ENCODE data around the gene TPM2.

The TPM2 gene

DNA sequence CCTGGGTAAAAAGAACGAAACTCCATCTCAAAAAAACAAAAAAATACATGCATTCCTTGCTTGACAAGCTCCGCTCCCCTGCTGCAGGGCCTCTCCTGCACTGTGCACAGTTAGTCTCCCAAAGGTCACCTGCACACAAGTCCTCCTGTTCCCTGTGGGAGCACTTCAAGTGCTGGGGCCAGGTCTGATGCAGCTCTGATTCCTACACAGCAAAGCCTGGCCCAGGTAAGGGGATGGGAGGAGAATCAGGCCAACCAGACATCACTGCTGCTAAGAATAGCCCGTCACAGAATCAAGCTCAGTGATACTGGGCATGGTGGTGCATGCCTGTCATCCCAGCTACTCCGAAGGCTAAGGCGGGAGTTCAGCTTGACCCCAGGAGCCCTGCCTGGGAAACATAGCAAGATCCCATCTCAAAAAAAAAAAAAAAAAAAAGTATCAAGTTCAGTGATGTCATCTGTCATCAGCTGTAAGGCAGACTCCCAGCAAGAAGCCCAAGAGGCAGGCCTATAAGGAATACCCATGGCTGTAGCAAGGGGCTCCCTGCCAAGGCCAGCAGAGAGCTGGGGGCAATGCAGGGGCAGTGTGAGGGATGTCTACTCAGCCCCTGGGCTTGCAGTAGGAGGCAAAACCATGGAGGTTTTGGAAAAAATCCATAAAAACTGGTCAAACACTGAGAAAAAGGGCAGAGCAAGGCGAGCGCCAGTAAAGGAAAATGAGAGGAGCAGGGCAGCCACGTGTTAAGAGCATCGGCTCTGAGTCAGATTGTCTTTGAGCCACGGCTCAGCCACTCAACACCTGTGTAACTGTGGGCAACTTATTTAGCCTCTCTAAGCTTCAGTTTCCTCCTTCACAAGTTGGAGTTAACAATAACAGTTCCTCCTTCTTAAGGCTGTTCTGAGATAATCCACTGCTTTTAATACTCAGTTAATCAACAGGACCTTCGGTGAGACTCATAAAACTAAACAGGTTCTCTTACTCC is 3.2 kb downstream of the TPM2 start:
- Histone ChIP-seq H3K27ac (no peak overlapping the region), H3K9me3 (ENCODE audit: severe bottlenecking) (no peaks in the 10 kb centered on the region), H3K4me3 (ENCODE audit: low read depth, low read length) (no peak overlapping the region), H3K36me3 (no peaks in the 10 kb centered on the region), H3K27me3 (ENCODE audit: insufficient read depth, low read depth, severe bottlenecking) (no peaks in the 10 kb centered on the region)
- TF ChIP-seq, protein P1, sequence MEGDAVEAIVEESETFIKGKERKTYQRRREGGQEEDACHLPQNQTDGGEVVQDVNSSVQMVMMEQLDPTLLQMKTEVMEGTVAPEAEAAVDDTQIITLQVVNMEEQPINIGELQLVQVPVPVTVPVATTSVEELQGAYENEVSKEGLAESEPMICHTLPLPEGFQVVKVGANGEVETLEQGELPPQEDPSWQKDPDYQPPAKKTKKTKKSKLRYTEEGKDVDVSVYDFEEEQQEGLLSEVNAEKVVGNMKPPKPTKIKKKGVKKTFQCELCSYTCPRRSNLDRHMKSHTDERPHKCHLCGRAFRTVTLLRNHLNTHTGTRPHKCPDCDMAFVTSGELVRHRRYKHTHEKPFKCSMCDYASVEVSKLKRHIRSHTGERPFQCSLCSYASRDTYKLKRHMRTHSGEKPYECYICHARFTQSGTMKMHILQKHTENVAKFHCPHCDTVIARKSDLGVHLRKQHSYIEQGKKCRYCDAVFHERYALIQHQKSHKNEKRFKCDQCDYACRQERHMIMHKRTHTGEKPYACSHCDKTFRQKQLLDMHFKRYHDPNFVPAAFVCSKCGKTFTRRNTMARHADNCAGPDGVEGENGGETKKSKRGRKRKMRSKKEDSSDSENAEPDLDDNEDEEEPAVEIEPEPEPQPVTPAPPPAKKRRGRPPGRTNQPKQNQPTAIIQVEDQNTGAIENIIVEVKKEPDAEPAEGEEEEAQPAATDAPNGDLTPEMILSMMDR (IDR thresholded peaks at IDR 0.05; ENCODE audit: low read depth, low read length), result no peak
- DNase-seq, result no peak

DNA sequence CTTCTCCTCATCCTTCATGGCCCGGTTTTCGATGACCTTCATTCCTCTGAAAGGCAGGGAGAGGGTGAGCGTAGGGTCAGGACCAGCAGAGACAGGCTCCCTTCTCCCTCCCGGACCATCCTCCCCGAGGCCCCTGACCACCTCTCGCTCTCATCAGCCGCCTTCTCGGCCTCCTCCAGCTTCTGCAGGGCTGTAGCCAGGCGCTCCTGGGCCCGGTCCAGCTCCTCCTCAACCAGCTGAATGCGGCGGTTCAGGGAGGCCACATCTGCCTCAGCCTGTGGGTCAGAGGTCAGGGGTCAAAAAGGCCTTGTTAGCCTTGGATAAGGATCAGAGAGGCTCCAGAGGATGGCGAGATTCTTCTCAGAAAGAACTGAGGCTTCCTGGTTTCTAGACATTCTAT is 4.2 kb downstream of the TPM2 start:
- no peaks in the 10 kb centered on the region for H3K9me3 ChIP-seq (ENCODE audit: severe bottlenecking)
- H3K27ac ChIP-seq, result no peak overlapping the region
- DNase-seq, result no peak
- H3K4me3 ChIP-seq (ENCODE audit: low read depth, low read length), result no peak overlapping the region
- no peaks in the 10 kb centered on the region for H3K27me3 ChIP-seq (ENCODE audit: insufficient read depth, low read depth, severe bottlenecking)
- TF ChIP-seq, protein P1 (IDR thresholded peaks at IDR 0.05; ENCODE audit: low read depth, low read length), result no peak
- no peaks in the 10 kb centered on the region for H3K36me3 ChIP-seq

DNA sequence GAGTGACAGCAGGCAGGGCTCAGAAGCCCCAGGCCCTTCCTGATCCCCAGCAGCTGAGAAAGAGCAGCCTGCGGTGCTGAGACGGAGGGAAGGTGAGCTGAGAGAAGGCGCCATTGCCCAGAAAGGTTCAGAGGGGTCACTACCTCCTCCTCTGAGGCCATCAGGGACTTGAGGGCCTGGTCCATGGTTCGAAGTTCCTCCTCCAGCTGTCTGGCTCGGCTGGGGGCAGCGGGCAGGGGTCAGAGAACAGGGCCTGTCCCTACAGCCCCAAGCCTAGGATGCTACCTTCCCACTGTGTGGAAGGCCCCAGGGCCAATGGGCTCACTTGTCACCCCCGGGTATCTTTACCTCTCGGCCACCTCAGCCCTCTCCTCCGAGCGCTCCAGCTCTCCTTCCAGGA is 4.8 kb downstream of the TPM2 start:
- DNase-seq, result no peak
- TF ChIP-seq, protein P1 (IDR thresholded peaks at IDR 0.05; ENCODE audit: low read depth, low read length), result no peak
- no peak overlapping the region for H3K4me3 ChIP-seq (ENCODE audit: low read depth, low read length)
- no peaks in the 10 kb centered on the region for H3K27me3 ChIP-seq (ENCODE audit: insufficient read depth, low read depth, severe bottlenecking)
- H3K9me3 ChIP-seq (ENCODE audit: severe bottlenecking), result no peaks in the 10 kb centered on the region
- no peaks in the 10 kb centered on the region for H3K36me3 ChIP-seq
- no peak overlapping the region for H3K27ac ChIP-seq

DNA sequence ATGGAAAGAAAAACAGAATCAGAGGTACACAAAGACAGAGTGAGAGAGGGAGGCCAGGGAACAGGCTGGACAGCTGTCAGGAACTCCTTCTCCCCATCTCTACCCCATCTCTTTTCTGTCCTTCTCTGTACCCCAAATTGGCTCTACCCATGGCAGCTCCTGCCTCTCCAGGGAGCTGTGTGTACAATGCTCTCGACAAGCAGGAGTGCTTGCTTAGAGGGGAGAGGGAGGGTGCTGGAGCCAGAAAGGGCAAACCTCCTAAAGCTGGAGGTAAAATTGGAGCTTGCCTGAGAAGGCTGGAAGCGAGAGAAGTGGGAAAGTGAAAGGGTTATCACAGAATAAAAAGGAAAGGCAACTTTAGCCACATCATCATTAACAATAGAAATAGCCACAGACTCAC is 6.4 kb downstream of the TPM2 start:
- H3K9me3 ChIP-seq (ENCODE audit: severe bottlenecking), result no peaks in the 10 kb centered on the region
- no peak overlapping the region for H3K4me3 ChIP-seq (ENCODE audit: low read depth, low read length)
- no peak for DNase-seq
- no peaks in the 10 kb centered on the region for H3K27me3 ChIP-seq (ENCODE audit: insufficient read depth, low read depth, severe bottlenecking)
- TF ChIP-seq, protein P1 (IDR thresholded peaks at IDR 0.05; ENCODE audit: low read depth, low read length), result no peak
- H3K27ac ChIP-seq, result no peak overlapping the region
- no peaks in the 10 kb centered on the region for H3K36me3 ChIP-seq

DNA sequence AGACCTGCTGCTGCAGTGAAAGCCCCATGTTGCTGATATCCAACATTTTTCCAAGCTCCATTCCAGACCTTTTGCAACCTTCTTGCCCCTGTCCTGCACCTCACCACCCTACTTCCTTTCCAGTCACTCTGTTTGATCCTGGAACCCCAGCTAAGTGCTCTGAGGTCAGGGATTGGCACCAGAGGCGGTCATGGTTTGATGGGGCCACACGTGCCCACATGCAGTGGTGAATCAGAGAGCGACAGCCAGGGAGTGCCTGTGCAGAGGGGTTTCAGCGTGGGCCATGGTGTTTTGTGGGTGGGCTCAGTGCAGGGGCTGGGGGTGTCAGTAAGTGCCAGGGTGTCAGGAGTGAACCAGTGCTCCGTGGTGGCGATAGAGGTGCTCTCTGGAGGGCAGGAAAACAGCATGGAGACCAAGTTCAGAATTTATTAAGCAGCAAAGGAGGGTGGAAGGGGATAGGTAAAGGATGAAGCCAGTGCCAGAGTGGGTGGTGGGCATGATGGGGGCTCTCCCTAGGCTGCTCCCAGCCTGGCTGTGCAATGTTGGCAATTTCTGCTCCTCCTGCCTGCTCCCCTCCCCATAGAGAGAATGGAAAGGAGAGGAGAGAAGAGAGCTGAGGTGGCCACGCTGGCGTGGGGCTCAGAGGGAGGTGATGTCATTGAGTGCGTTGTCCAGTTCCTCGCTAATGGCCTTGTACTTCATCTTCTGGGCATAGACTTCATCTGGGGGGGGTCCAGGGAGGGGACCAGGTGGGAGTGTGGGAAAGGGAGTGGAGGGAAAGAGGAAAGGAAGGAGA is 7.0 kb downstream of the TPM2 start:
- no peaks in the 10 kb centered on the region for H3K36me3 ChIP-seq
- H3K27me3 ChIP-seq (ENCODE audit: insufficient read depth, low read depth, severe bottlenecking), result no peaks in the 10 kb centered on the region
- no peak overlapping the region for H3K27ac ChIP-seq
- H3K4me3 ChIP-seq (ENCODE audit: low read depth, low read length), result no peak overlapping the region
- H3K9me3 ChIP-seq (ENCODE audit: severe bottlenecking), result no peaks in the 10 kb centered on the region
- TF ChIP-seq, protein P1 (IDR thresholded peaks at IDR 0.05; ENCODE audit: low read depth, low read length), result no peak
- DNase-seq, result no peak
